ENCODE data around the gene UGP2.

The UGP2 gene

GRCh38 chr2:63866009-63866709 lies 24.5 kb downstream of the UGP2 start:
- peak; percentile 76 for DNase-seq

- DNase-seq = no peak
Observed at GRCh38 chr2:63870679-63871078, 29.0 kb downstream of the UGP2 start.

DNA sequence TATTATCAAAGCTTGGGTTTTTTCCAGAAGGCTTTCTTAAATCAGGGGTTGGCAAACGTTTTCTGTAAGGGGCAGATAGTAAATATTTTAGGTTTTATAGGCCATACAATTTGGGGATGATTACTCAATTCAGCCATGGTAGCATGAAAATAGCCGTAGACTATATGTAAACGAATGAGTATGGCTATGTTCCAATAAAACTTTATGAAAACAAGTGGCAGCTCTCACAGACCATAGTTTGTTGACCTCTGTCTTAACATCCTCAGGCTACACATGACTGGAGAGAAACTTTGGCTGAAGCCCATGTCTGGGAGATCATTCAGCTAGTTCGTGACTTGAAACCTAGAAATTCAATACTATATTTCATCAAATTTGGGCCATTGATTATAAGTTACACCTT lies 30.2 kb downstream of the UGP2 start:
- DNase-seq = no peak

GRCh38 chr2:63872571-63873328 lies 31.1 kb downstream of the UGP2 start:
- DNase-seq = no peak

DNA sequence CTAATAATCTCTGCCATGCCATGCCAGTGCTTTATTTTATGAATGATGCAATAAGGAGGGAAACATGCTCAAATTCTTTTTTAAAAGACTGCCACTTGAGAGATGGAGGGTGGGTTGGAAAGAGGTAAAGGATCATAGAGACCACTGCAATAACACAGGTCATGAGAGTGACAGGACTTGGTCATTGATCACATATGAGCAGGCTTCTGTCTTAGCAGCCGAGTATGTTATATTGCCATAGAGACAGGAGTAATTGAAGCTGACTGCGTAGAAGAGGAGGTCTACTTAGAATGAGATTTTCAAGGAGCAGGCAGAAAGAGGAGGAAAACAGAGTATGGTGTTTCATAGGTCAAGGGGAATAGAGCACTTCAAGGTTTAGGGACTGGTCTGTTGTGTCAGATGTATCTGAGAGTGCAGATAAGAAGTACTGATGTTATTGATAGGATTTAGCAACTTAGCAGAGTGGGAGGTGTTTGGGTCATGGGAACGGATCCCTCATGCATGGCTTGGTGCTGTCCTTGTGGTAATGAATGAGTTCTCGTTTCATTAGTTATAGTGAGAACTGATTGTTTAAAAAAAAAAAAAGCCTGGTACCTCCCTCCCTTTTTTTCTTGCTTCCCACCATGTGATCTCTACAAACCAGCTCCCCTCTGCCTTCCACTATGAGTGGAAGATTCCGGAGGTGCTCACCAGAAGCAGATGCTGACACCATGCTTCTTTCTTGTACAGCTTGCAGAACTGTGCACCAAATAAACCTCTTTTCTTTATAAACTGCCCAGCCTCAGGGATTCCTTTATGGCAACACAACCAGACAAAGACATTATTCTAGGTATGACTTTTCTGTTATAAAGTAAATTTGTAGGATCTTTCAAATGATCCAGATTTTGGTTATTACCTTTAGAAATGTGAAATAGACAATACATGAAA lies 32.8 kb downstream of the UGP2 start:
- no peak for DNase-seq

- no peak for DNase-seq
Observed at GRCh38 chr2:63875131-63875527, 33.4 kb downstream of the UGP2 start.

- DNase-seq = no peak
Observed at GRCh38 chr2:63875559-63876245, 34.0 kb downstream of the UGP2 start.

DNA sequence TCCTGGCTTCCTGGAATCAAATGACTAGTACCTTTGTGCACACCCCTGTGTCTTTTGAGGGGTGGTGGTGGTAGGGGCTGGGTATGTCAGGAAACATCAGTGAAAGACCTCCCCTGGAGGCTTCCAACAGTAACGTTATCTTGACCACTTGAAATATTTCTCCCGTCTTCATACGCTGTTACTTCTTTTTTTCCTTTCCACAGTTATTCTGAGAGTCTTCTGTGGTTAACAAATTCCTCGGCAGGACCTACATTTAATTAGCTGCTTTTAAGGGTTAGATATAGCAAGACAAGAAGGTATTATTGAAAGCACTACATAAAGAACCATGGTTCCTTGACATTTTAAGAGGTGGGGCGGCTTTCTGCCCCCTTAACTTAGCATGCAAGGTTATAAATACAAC lies 34.6 kb downstream of the UGP2 start:
- no peak for DNase-seq

GRCh38 chr2:63878486-63878885 lies 36.8 kb downstream of the UGP2 start:
- no peak for DNase-seq

DNA sequence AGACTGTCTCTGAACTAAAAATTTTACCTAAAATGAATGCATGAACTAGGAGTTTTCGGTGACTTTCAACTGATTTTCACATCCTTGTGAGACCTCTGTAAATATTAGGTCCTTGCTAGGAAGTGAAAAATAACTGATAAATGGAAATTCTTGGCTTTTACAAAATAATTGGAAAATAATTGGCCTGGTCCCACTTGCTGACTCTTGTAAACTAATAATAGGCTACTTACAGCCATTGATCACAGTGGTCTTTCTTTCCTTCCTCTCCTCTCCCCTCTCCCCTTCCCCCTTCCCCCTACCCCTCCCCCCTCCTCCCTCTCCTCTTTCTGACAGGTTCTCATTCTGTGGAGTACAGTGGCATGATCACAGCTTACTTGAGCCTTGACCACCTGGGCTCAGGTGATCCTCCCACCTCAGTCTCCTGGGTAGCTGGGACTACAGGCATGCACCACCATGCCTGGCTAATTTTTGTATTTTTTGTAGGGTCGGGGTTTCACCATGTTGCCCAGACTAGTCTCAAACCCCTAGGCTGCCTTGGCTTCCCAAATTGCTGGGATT lies 38.3 kb downstream of the UGP2 start:
- no peak for DNase-seq

DNA sequence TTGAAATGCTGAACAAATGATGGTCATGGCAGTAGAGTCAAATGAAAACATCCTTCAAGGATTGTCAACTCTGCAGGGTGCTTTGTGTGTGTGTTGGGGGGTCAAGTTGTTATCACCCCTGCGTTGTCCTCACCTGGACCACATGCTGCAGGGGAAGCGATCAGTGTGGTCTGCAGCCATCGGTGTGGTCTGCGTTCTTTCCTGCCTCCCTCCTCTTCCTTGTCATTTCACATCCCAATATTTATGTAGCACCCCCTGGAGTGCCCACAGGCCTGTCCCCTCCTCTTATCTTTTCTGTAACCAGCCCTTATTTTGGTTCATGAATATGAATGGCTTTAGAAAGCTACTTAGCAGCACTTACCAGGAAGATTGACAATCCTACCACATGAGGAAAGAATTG lies 38.9 kb downstream of the UGP2 start:
- no peak for DNase-seq

DNA sequence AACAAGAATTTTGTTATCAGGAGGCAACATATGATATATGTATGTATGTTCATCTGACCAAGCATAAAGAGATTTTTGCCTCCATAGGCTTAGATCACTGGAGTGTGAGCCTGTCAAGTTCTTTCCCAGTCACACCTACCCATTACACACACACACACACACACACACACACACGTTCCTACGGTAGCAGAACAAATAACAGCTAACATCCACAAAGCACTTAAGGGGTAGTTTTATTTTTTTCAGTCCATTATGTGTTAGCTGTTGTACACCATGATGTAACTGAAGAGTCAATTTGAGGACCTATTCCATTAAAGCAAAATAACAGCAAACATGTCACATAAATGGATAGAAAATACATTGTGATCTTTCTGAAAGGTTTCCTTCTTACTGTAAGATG lies 39.5 kb downstream of the UGP2 start:
- DNase-seq = no peak

- DNase-seq = no peak
Observed at GRCh38 chr2:63882395-63883105, 40.9 kb downstream of the UGP2 start.

- no peak for DNase-seq
Observed at GRCh38 chr2:63886445-63886844, 44.7 kb downstream of the UGP2 start.

- no peak for DNase-seq
Observed at GRCh38 chr2:63888053-63888452, 46.4 kb downstream of the UGP2 start.

- DNase-seq = peak; percentile 8
Observed at GRCh38 chr2:63888490-63889402, 47.0 kb downstream of the UGP2 start.

GRCh38 chr2:63890678-63891077 lies 49.0 kb downstream of the UGP2 start:
- DNase-seq = no peak

DNA sequence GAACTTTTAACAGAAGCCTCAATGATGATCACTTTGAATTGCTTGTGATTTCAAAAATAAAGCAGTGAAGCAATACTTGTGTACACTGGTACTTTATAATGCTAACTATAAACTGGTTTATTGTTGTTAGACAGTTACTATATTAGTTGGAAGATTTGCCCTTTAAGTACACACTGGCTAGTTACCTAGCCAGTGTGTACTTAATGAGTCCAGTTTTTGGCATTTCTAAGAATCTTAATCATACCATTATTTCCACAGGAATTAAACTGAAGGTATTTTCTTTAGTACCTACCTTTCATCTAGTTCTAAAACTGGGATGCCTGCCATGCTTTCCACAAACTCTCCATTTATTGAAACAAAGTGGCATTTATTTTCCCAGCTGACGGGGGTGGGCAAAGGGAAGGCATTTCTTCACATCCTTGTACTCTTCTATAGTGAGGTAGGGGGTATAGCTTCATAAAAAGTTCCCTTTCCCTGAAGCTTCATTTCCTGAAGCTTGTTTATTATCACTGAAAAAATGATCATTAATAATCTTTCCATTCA lies 49.9 kb downstream of the UGP2 start:
- no peak for DNase-seq

DNA sequence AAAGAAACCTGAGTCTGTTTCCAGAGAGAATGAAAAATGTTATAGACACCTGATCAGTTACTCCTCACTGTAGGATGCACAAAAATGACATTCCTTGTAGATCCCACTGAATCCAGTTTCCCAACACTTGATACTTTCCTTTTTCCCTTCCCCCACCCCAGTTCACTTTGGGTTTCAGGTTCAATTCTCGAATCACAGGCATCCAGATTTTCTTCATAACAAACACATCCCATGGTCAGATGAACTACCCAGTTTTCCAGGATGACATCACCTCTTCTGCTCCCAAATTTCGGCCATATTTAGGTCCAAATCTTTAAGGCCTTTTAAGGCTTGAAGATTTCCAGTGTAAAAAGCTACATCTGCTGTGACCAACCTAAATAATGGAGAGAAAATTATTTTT lies 51.5 kb downstream of the UGP2 start:
- no peak for DNase-seq

GRCh38 chr2:63894167-63894566 lies 52.5 kb downstream of the UGP2 start:
- DNase-seq = no peak

- no peak for DNase-seq
Observed at GRCh38 chr2:63898839-63899238, 57.1 kb downstream of the UGP2 start.

Data from inflammatory macrophage treated with lipopolysaccharide for 4 hours (primary cell).